ENCODE measurements around the gene TNFRSF11A. TPM values are rescaled to one million over a fixed set of nuclear protein-coding genes. Genes with fewer than 3 reads are reported as not detected.

Gene TNFRSF11A
- total RNA-seq, 1 experiment from 2014 or later = 6.3 TPM

GRCh38 chr18:62336618-62337017 lies 11.5 kb downstream of the TNFRSF11A start:
- intact Hi-C loops (cut with micrococcal nuclease; ENCODE audit: unreplicated experiment) = no loop called here
- no peak for DNase-seq
- H2AFZ ChIP-seq = no peak overlapping the region
- H3K4me1 ChIP-seq (replicated peaks; ENCODE audit: insufficient read depth) = peaks cover 17% of the 10 kb centered on the region
- H3K36me3 ChIP-seq (ENCODE audit: low read depth) = no peaks in the 10 kb centered on the region
- ChIA-PET CTCF (no interaction called here), POLR2A (ENCODE audit: unreplicated experiment) (no interaction called here)
- H3K4me2 ChIP-seq = no peak overlapping the region
- TF ChIP-seq EZH2 (IDR thresholded peaks at IDR 0.05; ENCODE audit: low read depth) (no peak), CTCF (conservative IDR thresholded peaks at IDR 0.05) (no peak)
- no peaks in the 10 kb centered on the region for H3K27me3 ChIP-seq (ENCODE audit: insufficient read depth, low read depth)
- no peaks in the 10 kb centered on the region for H3K9me3 ChIP-seq (ENCODE audit: insufficient read depth, low read depth)
- no peaks in the 10 kb centered on the region for H3K79me2 ChIP-seq (ENCODE audit: low read depth)
- no peaks in the 10 kb centered on the region for H4K20me1 ChIP-seq (ENCODE audit: insufficient read depth)
- no peaks in the 10 kb centered on the region for H3K9me2 ChIP-seq (ENCODE audit: insufficient read depth)
- no peak overlapping the region for H3K4me3 ChIP-seq
- peaks cover 9% of the 10 kb centered on the region; the same call in 1 of the 2 replicates for H3F3A ChIP-seq (ENCODE audit: insufficient read depth, low read depth)
- BruUV-seq (replicated peaks) = no TSS peak
- H3K27ac ChIP-seq = no peak overlapping the region

- peaks cover 9% of the 10 kb centered on the region; the same call in 1 of the 2 replicates for H3F3A ChIP-seq (ENCODE audit: insufficient read depth, low read depth)
- H3K4me3 ChIP-seq = no peak overlapping the region
- BruUV-seq (replicated peaks) = no TSS peak
- no peaks in the 10 kb centered on the region for H3K79me2 ChIP-seq (ENCODE audit: low read depth)
- intact Hi-C loops (cut with micrococcal nuclease; ENCODE audit: unreplicated experiment) = no loop called here
- peaks cover 17% of the 10 kb centered on the region for H3K4me1 ChIP-seq (replicated peaks; ENCODE audit: insufficient read depth)
- no peaks in the 10 kb centered on the region for H3K36me3 ChIP-seq (ENCODE audit: low read depth)
- no peak for DNase-seq
- ChIA-PET CTCF (no interaction called here), POLR2A (ENCODE audit: unreplicated experiment) (no interaction called here)
- no peak overlapping the region for H3K4me2 ChIP-seq
- no peaks in the 10 kb centered on the region for H3K9me2 ChIP-seq (ENCODE audit: insufficient read depth)
- H2AFZ ChIP-seq = no peak overlapping the region
- no peaks in the 10 kb centered on the region for H3K27me3 ChIP-seq (ENCODE audit: insufficient read depth, low read depth)
- H3K27ac ChIP-seq = no peak overlapping the region
- TF ChIP-seq CTCF (conservative IDR thresholded peaks at IDR 0.05) = no peak
- no peak for TF ChIP-seq EZH2 (IDR thresholded peaks at IDR 0.05; ENCODE audit: low read depth)
- no peaks in the 10 kb centered on the region for H3K9me3 ChIP-seq (ENCODE audit: insufficient read depth, low read depth)
- no peaks in the 10 kb centered on the region for H4K20me1 ChIP-seq (ENCODE audit: insufficient read depth)
Observed at GRCh38 chr18:62337336-62337735, 12.2 kb downstream of the TNFRSF11A start.

- no peak overlapping the region for H3K27ac ChIP-seq
- no peak overlapping the region for H2AFZ ChIP-seq
- intact Hi-C loops (cut with micrococcal nuclease; ENCODE audit: unreplicated experiment) = no loop called here
Observed at GRCh38 chr18:62338446-62339105, 13.5 kb downstream of the TNFRSF11A start.

More at GRCh38 chr18:62338446-62339105, 13.5 kb downstream of the TNFRSF11A start:
- Histone ChIP-seq H3K9me3 (ENCODE audit: insufficient read depth, low read depth) (no peaks in the 10 kb centered on the region), H3K4me3 (no peak overlapping the region), H3K9me2 (ENCODE audit: insufficient read depth) (no peaks in the 10 kb centered on the region), H3K4me1 (replicated peaks; ENCODE audit: insufficient read depth) (peaks cover 17% of the 10 kb centered on the region), H3K27me3 (ENCODE audit: insufficient read depth, low read depth) (no peaks in the 10 kb centered on the region), H4K20me1 (ENCODE audit: insufficient read depth) (no peaks in the 10 kb centered on the region), H3K79me2 (ENCODE audit: low read depth) (no peaks in the 10 kb centered on the region), H3F3A (ENCODE audit: insufficient read depth, low read depth) (peaks cover 9% of the 10 kb centered on the region; the same call in 1 of the 2 replicates), H3K4me2 (peak overlapping the region; percentile 63; the same call in 1 of the 2 replicates), H3K36me3 (ENCODE audit: low read depth) (no peaks in the 10 kb centered on the region)
- no peak for DNase-seq
- no TSS peak for BruUV-seq (replicated peaks)
- CTCF ChIA-PET = interaction anchor here (0.6 kb wide), 1 partner anchor 34 kb away, joined by 3 read pairs; no protein-coding TSS in a partner anchor
- TF ChIP-seq EZH2 (IDR thresholded peaks at IDR 0.05; ENCODE audit: low read depth) (no peak), CTCF (conservative IDR thresholded peaks at IDR 0.05) (no peak)
- POLR2A ChIA-PET (ENCODE audit: unreplicated experiment) = no interaction called here
